ENCODE measurements around the gene S100A1. TPM values are rescaled to one million over a fixed set of nuclear protein-coding genes. Genes with fewer than 3 reads are reported as not detected.

S100A1 gene
- total RNA-seq, 1 donor from 2014 or later = 3.3 TPM

DNA sequence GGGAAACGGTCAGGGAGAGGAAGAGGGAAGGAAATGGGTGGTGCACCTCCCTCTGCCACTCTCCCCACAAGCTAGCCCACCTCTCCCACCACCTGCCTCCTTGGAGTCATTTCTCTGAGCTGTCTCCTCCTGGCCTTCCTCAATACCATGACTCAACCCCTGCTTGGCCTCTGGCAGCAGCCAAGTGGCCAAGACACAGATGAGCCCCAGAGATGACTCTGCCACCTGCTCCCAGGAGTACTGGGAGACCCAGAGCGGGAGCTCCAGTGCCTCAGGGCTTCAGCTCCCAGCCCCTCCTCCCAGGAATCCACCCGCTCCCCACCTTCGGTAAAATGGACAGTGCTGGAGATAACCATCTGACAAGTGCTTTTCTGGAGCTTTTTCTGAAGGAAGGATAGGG is 17.9 kb upstream of the S100A1 start:
- peak; percentile 85 for DNase-seq (ENCODE audit: low read depth)

DNA sequence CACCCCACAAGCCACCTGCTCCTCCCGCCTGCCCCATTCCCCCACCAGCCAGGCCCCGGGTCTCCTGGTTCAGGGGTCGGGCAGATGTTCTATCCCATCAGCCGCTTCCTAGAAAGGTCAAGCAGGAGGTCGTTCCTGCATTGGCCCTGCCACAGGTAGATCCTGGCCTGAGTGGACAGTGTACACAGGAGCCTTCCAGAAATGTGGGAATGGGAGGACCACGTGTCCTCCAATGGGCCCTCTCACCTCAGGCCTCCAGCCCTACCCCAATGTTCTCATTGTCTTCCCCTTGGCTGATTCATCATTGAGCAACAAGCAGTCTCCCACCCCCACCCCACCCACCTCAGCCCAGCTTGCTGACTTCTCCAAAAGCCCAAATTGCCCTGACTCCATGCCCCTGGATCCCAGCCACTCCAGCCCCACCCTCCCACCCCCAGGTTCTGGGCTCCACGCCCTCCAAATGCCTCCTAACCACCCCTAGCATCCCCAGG is 17.4 kb upstream of the S100A1 start:
- peak; percentile 73 for DNase-seq (ENCODE audit: low read depth)

DNA sequence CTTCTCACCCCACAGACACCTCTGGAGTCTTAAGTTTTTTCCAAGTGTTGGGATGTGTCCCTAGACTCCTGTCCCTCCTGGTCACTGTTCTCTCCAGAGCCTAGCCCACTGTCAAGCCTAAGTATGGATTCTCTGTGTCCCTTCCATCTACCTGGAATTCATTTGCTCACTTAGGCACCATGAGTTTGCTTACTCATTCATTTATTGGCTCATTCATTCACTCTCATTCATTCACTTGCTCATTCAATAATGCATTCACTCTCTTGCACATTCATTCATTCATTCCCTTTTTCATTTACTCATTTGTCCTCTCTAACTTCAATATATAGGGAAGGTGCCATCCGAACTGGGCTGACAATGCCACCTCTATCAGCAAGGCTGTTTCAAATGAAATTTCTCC is 16.9 kb upstream of the S100A1 start:
- no peak for DNase-seq (ENCODE audit: low read depth)

DNA sequence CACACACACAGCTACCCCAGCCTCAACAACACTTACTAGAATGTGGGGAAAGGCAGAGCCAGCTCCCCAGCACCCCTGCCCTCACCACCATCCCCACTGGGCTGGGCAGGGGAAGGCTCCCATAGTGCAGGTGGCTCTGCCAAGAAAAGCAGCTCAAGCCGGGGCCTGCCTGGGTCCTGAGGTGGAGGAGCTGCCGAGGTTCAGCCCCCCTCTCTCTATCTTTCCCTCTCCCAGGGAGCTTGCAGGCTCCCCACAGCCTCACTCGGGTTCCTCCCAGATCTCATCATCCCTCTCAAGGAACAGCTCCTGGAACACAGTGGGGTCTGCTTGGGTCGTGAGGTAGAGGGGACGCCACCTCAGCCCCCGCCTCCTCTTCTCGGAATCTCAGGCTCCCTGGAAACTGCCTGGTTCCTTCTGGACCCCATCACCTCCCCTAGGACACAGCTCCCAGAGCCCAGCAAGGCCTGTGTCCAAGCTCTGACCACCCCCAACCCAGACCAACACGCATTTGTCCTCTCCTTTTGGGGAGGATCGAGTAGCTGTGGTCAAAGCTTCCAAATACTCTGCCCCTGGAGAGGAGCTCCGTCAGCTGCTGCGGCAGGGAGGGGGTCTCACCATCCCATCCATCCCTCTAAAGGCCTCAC is 16.0 kb upstream of the S100A1 start:
- DNase-seq (ENCODE audit: low read depth) = peak; percentile 81

DNA sequence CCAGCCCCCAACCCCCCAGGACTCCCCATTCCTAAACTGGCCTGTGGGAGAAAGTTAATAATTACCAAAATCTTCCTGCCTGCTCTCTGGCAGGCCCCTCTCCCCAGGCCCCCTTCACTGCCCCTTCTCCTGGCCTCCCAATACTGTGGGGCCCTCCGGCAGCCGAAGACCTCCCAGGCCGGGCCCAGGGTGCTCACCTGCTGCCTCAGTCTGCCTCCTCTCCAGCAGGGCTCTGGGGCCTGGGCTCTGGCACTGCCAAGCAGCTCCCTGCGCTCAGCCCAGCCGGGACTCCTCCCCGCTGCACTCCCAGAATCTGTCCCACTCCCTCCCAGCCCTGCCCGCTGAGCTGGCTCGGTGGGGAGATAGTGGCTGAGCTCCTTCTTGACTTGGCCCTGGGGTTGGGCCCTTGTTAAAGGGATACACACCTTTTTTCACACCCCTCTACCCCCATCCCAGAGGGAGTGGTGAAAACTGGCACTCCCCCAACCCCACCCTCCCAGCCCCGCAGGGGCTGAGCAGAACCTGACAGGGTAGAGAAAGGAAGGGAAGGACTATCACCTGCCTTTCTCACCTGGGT is 15.4 kb upstream of the S100A1 start, which contains the start of gene S100A16:
TSS of gene S100A16 (minus strand) at position 383 of the 577 bp plus-strand sequence. CDS start 4,986 bp downstream, outside the sequence.
- peak; percentile 90 for DNase-seq (ENCODE audit: low read depth)

DNA sequence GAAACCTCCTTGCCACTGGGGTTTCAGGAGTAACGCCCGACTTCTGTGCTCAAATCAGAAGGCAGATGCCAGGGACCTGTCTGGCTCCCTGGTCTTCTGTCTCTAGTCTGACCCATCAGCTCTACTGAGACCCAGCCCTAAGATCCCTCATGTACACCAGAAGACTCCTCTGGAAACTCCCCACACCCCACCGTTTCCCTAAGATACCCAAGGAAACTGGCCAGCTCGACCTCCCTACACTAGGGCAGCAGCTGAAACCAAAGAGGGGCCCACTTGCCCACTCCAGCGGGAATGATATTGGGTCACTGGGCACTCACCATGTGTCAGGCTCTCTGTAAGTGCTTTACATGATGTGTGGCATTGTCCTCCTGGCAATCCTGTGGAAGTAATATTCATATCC is 14.8 kb upstream of the S100A1 start:
- peak; percentile 37 for DNase-seq (ENCODE audit: low read depth)

DNA sequence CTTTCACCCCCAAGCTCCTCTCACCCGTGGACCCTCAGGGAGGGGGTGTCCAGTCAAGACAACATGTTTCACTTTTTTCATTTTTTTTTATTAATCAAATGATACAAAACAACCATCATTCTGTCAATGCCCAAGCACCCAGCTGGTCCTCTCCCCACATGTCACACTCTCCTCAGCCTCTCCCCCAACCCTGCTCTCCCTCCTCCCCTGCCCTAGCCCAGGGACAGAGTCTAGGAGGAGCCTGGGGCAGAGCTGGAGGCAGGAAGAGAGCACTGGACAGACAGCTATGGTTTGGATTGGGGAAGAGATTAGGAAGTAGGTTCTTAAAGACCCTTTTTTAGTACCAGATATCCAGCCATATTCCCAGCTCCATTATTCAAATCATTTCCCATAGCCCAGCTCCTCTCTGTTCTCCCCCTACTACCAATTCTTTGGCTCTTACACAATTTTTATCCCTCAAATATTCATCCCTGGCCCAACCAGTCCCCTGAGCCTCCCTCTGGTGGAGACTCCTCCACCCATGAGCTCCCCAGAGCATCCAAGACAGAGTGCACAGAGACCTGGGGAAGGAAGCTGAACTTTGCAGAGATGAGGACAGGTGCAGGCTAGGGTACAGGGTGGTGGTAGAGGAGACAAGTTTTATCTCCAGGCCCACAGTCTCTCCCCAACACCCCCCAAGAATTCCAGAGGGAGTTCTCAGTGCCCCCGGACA is 13.9 kb upstream of the S100A1 start:
- no peak for DNase-seq (ENCODE audit: low read depth)

DNA sequence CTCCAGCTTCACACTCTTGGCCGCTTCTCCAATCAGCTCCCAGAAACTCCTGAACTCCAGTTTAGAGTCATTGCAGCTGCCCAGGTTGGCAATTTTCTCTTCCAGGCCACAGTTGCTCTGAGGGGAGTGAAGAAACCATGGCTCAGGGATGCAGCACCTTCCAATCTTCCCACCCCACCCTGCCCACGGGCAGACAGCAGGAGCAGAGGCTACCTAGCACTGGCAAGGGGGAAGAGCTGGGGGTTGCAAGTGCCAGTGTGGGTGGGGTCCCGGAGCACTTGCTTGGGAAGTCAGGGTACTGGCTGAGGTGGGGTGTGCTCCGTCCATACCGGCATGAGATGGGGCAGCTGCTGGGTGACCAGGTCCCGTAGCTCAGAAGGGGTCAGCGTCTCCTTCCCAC is 13.3 kb upstream of the S100A1 start:
- no peak for DNase-seq (ENCODE audit: low read depth)

DNA sequence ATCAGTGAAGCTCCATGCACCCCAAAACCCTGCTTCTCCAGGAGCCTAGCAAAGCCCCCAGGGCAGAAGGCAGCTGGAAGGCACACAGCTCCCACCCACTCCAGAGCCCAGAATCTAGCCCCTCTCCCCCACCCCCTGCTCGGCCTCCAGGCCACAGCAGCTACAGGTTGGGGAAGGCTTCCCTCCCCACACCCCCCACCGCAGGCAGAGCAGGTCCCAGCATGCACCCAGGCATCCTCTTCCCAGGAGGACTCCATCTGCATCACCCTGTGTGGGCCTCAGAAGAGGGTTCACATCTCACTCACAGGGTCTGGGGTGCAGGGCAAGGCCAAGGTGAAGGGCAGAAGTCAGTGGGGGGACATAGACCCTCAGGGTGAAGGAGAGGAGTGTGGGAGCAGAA is 12.8 kb upstream of the S100A1 start:
- DNase-seq (ENCODE audit: low read depth) = no peak

DNA sequence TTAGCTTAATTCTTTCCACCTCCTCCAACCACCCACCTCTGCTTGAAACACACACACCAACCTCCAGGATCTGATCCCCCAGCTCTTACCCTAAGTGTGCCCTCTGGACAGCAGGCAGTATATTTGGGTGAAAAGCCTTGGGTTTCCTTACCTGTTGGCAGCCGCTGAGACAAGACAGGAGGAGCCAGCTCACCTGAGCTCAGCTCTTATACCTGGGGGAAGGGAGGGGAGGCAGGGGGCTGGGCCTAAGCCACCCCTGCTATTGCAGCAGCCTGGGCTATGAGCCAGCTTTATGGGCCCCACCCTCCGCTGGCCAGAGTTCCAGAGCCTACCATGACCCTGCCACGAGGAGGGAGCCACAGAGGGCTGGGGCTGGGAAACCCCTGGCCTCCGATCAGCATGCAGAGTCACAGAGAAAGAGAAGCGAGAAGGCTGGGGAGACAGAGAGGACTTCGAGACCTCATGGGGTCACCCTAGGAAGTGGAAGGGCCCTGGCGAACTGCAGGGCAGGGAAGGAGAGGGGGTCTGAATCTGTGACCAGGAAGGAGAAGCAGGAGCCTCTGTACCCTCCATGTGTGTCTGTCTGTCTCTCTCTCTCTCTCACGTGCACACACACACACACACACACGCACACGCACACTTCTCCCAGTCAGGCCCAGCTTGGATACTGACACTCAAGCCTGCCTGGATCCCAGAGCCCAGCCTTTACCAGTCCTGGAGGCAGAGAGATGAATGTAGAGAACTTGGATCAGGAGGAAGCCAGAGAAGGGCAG is 11.9 kb upstream of the S100A1 start, which contains the start of gene S100A14:
TSS of gene S100A14 (minus strand) at position 182 of the 773 bp plus-strand sequence. CDS start 467 bp downstream, outside the sequence.
- peak; percentile 37 for DNase-seq (ENCODE audit: low read depth)

DNA sequence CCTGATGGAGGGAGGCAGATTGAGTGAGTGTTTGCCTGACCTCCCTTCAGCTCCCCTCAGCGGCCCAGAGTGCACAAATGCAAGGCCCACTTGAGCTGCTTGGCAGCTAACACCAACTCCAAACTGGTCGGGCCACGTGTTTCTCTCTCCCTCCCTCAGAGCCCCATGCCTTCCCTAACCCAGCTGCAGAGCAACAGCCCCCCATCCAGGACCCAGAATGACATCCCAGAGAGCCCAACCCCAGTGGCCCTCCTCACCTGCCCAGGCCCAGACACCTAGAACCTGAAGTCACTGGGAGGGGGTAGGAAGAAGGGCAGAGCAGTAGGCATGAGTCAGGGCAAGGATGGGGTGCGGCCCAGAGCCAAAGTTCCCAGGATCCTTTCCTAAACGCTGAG is 11.3 kb upstream of the S100A1 start:
- DNase-seq (ENCODE audit: low read depth) = no peak

DNA sequence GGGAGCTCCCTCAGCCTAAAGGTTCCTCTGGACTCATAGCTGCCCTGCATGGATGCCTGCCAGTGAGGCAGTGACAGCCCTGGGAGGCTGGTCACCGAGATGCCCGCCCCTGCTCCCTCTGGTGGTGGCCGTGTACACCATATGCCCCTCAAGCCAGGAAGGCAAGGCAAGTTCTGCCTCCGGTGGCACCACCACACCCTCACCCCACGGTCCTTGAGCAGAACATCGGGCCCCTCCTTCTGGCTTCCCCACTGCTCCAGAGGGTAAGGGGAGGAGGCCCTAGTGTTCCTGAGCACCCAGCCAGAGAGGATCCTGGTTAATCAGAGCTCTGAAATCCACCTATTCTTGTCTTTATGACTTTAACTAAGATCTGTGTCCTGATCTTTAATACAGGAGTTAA is 10.6 kb upstream of the S100A1 start:
- no peak for DNase-seq (ENCODE audit: low read depth)

DNA sequence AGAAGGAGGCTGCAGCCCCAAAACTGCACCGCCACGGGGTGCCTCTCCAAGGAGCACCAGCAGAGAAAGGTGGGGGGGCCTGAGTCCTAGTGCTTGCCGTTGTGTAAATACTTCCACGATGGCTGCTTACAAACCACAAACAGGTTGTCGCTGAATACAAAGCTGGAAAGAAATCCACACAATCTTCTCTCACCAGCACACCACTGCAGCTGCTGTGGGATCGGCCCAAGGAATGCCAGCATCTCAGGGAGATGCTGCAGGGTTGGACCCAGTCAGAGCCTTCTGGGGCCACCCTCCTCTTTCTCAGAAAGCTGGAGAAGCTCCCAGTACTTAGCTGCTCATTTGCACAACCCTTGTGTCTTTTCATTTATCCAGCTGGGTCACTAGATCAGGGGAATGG is 9.1 kb upstream of the S100A1 start:
- peak; percentile 86 for DNase-seq (ENCODE audit: low read depth)

DNA sequence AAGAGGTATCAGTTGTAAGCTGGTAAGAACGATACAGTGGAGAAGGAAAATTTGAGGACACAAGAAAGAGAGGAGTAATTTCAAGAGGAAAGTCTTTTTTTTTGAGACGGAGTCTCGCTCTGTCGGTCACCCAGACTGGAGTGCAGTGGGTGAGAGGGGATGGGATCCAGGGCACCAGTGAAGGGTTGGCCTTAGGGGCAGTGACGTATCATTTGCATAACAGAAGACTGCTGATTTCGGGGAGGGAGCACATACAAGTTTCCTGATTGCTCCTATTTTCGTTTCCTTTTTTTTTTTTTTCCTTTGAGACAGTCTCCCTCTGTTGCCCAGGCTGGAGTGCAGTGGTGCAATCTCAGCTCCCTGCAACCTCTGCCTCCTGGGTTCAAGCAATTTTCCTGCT is 5.1 kb upstream of the S100A1 start:
- no peak for DNase-seq (ENCODE audit: low read depth)

DNA sequence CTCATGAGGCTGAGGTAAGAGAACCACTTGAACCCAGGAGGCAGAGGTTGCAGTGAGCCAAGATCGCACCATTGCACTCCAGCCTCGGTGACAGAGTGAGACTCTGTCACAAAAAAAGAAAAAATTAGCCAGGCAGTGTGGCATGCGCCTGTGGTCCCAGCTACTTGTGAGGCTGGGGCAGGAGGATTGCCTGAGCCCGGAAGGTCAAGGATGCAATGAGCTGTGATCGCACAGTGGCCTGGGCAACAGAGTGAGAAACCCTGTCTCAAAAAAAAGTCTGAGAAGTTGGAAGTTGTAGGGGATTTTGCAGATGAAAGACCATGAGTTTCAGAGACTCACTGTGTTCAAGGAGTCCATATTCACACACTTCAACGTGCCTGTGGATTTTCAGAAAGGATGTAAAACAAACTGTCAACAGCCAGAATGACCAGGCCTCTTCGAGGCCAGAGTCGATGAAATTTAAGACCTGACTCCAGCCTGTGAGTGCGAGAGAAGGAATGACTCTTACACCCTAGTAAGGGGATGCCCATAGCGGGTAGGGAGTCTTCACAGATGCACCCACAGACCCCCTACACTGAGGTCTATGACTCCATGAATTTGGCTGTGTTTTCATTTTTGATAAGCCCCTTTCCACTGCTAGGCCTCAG is 3.1 kb upstream of the S100A1 start:
- DNase-seq (ENCODE audit: low read depth) = no peak

DNA sequence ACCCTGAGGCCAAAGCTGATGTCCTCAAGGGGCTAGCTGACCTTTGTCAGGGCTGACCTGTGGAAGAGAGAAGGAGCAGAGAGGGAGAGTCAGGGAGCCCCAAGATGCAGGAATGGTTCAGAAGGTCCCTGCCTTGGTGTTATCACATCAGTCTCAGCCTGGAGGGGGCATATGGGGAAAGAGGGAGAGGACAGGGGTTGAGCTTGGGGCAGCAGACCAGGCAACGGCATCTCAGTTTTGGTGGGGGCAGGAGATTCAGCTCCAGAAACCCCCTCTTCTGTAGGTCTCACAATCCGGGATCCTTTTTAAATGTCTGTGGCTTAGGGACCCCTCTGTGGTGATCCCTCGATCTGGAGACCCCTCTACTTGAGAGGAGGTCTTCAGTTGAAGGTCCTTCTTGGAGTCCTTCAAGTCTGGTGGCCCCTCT is 1.7 kb upstream of the S100A1 start:
- no peak for DNase-seq (ENCODE audit: low read depth)

DNA sequence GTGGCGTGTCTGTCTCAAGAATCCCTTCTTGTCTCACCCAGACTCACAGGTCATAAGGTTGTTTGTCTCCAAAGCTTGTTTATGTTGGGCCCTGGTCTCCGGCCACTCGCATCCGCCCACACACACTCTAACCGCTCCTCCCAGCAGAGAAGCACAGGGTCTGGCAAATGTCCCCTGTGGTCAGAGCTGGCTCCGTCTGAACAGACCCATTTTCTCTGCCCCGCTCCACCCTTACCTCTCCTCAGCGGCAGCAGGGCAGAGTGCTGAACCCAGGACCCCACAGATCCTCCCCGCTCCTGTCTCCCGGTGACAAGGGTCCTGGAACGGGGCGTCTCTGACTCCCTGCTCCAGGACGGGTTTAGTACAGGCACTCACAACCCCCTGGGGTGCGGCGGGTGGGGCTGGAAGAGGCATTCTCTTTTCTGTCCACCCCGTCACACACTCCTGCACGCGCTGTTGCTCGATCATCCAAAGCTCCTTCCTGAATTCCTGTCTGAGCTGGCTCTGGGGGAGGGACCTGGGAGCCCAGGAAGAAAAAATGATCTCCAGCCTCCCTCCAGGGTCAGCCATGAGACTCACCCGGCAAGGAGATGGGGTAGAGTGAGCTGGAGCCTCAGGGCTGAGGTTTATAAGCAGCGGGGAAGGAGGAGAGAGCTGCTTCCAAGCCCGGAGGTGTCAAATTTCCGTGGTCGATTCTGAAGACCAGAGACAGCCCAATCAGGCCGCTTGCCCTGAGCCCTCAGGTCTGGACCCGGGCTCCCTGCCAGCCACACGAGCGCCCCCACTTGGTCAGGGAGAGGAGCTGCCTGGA is 1.1 kb upstream of the S100A1 start, which contains the start of gene S100A13:
TSS of gene S100A13 (minus strand) at position 602 of the 811 bp plus-strand sequence. CDS start 1,033 bp downstream, outside the sequence.
- DNase-seq (ENCODE audit: low read depth) = peak; percentile 97

DNA sequence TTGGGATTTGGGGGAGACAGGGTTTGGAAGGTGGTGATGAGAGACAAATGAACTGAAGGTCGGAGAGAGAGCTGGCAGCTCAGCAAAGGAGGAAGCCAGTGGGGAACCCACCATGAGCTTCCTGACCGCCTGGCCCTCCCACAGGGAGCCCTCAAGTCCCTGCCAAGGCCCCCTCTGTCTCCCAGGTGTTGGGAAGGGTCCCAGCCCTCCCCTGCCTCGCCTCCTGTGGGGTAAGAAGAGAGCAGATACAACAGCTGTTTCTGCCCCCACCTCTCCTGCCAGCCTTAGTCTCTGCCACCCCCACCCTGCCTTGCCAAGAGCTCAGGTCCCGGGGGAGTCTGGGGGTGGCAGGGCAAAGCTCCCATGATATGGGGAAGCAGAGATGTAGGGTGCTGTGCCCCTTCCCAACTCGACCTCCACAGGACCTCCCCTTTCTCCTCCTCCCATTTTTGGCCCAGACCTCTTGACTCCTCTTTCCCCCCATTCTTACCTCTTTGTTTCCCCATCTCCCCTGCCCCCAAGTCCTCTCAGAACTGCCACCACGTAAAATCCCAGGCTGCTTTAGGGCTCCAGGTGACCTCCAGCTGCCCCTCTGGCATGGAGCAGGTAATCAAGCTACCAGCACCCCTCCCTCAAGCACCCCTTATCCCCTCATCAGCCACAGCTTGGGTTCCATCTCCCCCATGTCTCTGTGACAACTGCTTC is 556 bp downstream of the S100A1 start:
- DNase-seq (ENCODE audit: low read depth) = no peak

DNA sequence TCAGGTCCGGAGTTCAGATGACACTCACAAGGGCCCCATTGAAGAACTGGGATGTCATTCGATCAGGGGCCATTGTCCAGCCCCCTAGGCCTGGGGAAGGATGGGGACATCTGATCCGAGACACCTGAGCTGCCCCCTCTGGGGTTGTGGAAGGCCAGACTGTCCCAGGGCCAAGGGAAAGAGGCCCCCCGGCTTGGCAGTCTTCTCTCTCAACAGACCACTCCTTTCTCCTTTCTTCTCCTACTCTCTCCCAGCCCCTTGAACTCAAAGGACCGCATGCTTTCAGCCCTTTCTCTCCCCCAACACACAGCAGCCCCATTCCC is 1.1 kb downstream of the S100A1 start:
- DNase-seq (ENCODE audit: low read depth) = no peak

All from myocyte (in vitro differentiated cells).